Activated T-cell treated with anti-CD3 and anti-CD28 coated beads, Interleukin-2, amount 50 U/mL, for 1 hour (primary cell): ENCODE measurements around the gene GLYAT.
"Not testable (repeated sequence)": the region's sequence is repeated elsewhere in the genome, so short reads cannot be mapped to it uniquely, and the experiment has no call there.

Source experiments
- DNase-seq: peaks from one replicate; pipeline ENCODE4 v3.0.0-alpha.2; 2020

Gene GLYAT

DNA sequence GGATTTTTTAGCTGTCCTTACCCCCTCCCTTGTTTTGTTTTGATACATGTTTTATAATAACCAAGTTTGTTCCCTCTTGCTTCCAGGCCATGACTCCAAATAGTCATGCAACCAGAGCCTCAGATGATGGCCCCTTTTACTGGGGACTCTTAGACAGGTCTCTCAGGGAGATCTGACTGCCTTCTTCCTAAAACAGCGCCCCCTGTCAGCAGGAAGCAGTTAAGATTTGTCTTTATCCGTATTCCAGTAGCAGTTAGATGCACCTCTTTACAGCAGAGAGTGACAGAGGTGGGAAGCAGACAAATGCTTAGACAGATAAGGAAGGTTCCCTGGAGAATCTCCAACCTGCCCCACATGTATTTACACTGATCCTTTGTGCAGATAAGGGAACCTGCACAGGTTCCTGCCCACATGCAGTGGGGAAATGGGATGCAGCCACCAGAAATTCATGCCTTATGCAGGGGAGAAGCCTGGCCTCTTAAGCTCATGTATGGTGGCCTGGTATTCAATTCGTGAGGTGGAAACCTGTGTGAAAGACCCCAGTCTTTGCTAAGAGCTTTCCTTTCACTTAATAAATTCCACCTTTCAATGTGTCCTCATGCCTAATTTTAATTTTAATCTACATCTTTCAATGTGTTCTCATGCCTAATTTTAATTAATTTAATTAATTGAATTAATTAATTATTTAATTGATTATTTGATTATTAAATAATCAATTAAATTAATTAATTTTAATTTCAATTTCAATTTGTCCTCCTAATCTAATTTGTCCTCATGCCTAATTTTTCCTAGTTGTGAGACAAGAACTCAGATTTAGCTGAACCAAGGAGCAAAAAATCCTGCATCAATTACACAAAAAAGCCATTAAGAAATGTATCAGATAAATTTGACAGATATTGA lies 11.5 kb upstream of the GLYAT start:
- DNase-seq = no peak

DNA sequence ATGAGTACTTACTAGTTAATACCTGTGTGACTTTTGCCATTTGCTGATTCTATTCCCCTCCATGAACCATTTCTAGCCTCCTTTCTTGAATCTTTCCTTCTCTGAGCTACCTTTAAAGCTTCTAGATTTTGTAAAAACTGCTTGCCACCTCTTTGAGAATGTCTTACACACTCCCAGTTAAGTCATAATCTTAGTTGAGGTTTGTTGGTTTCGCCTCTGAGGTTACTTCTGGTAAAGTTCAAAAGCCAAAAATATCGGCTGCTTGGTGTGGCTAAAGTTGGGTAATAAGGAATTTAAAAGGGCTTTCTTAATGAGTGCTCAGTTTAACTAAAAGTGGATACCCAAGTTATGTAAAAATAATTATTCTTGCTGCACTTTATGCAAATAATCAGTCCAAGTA lies 10.4 kb upstream of the GLYAT start:
- no peak for DNase-seq

GRCh38 chr11:58741127-58741526 lies 9.4 kb upstream of the GLYAT start:
- DNase-seq = no peak

- DNase-seq = no peak
Observed at GRCh38 chr11:58740447-58740846, 8.7 kb upstream of the GLYAT start.

- DNase-seq = no peak
Observed at GRCh38 chr11:58739725-58740430, 8.1 kb upstream of the GLYAT start.

GRCh38 chr11:58734681-58735490 lies 3.1 kb upstream of the GLYAT start:
- no peak for DNase-seq

GRCh38 chr11:58730507-58731089 lies 1.1 kb downstream of the GLYAT start:
- DNase-seq = no peak

GRCh38 chr11:58727415-58727797 lies 4.3 kb downstream of the GLYAT start:
- DNase-seq = no peak

GRCh38 chr11:58726737-58727414 lies 4.9 kb downstream of the GLYAT start:
- DNase-seq = no peak

DNA sequence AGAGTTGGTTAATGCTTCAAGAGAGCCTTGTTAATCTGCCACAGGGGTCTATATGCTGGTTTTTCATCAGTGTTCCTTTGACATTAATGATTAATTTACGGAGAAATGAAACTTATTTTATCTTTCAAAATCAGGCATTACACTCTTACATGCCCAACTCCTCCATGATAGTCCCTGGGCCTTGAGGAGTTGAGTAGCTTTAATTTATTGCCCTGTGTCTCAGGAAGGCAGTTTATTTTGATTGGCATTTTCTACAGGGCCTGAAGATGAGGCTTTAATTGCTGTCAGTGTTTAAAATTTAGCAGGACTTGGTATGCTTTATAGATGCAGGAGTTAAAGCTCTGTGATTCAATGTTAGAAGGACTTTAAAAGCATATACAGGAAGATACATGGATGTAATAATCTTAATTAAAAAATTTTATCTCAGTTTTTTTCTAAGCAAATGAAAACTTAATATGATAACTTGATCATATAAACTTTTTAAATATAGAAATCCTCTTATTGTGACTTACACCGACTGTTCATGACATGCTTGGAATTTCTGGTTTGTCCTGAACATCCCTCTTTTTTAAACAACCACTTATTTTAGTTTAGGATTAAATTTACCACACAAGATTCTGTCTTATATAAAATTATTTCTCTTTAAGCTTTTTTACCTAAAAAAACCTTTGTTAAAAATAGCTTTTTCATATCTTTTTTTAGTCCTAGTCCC lies 12.2 kb downstream of the GLYAT start:
- no peak for DNase-seq

DNA sequence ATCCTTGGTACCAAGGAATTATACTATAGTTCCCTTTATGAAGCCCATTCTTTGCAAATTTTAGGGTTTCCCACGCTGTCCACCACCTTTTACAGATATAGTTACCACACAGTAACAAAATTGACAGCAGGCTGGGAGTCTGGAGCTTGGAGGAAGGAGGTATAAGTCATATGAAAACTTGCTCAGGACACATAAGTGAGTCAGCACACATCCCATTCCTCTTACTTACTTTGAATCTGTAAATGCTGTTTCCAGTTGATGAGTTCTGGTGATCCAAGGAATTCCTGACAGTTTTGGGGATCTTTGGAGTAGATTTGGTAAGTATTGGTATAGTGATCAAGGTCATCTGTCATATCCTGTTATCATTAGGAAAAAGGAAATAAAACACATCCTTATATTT lies 19.2 kb downstream of the GLYAT start:
- DNase-seq = no peak

- DNase-seq = no peak
Observed at GRCh38 chr11:58711832-58712231, 19.9 kb downstream of the GLYAT start.

GRCh38 chr11:58707767-58708166 lies 24.0 kb downstream of the GLYAT start:
- no peak for DNase-seq

DNA sequence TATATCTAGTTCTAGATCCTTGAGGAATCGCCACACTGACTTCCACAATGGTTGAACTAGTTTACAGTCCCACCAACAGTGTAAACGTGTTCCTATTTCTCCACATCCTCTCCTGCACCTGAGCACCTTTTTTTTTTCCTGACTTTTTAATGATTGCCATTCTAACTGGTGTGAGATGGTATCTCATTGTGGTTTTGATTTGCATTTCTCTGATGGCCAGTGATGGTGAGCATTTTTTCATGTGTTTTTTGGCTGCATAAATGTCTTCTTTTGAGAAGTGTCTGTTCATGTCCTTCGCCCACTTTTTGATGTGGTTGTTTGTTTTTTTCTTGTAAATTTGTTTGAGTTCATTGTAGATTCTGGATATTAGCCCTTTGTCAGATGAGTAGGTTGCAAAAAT lies 34.9 kb downstream of the GLYAT start:
- DNase-seq = not testable (repeated sequence)

- no peak for DNase-seq
Observed at GRCh38 chr11:58693026-58693425, 38.7 kb downstream of the GLYAT start.

GRCh38 chr11:58691675-58692074 lies 40.1 kb downstream of the GLYAT start:
- DNase-seq = no peak

- no peak for DNase-seq
Observed at GRCh38 chr11:58688789-58689503, 42.8 kb downstream of the GLYAT start.

- no peak for DNase-seq
Observed at GRCh38 chr11:58685973-58686722, 45.6 kb downstream of the GLYAT start.

GRCh38 chr11:58682660-58683059 lies 49.1 kb downstream of the GLYAT start:
- not testable (repeated sequence) for DNase-seq

- DNase-seq = not testable (repeated sequence)
Observed at GRCh38 chr11:58677536-58677935, 54.2 kb downstream of the GLYAT start.
